Ovary (tissue), 3 donors: Measurements from ENCODE around the gene COLGALT1.
"Not testable (repeated sequence)": the region's sequence is repeated elsewhere in the genome, so short reads cannot be mapped to it uniquely, and the experiment has no call there.

Experiments
- CTCF ChIP-seq, 3 donors: fragments of 450-650 bp in 2 of 3; fragments of 200-600 bp in 1 of 3; IDR thresholded peaks; one replicate each; pipeline versions ENCODE4 v1.5.1 to v1.8.0; 2016 to 2022; ENCODE audit warnings: antibody characterized with exemption in 3 of 3, mild to moderate bottlenecking in 1 of 3
- EP300 ChIP-seq: sonication (generic); formaldehyde crosslinking; IDR thresholded peaks from one replicate; pipeline ENCODE4 v1.6.1; 2017; ENCODE audit warnings: antibody characterized with exemption
- POLR2A ChIP-seq: fragments of 450-650 bp; IDR thresholded peaks from one replicate; pipeline ENCODE4 v1.6.1; 2017; ENCODE audit warnings: antibody characterized with exemption, mild to moderate bottlenecking, moderate library complexity
- donor health status: DM: no; HTN: no; CAD: no.

- not testable (repeated sequence) for TF ChIP-seq CTCF (IDR thresholded peaks at IDR 0.05); EP300; POLR2A
These were observed 2.7 kb upstream of the COLGALT1 start for GRCh38 chr19:17552735-17553134.
